Liver (tissue), 3 donors: Measurements from ENCODE around the gene ZNF600.
"Not testable (repeated sequence)": the region's sequence is repeated elsewhere in the genome, so short reads cannot be mapped to it uniquely, and the experiment has no call there.

Source experiments
- CTCF ChIP-seq: fragments of 150-350 bp; IDR thresholded peaks from 2 replicates; pipeline ENCODE4 v1.5.1; 2017; ENCODE audit warnings: improper control_type of control experiment, low read depth, low read length; ENCODE audit not compliant: missing input control
- EGR1 ChIP-seq, 2 donors: IDR thresholded peaks; 2 replicates each; pipeline ENCODE4 v1.6.1; 2016 to 2018; ENCODE audit warnings: antibody characterized with exemption in 2 of 2, low read depth in 2 of 2
- MAX ChIP-seq: IDR thresholded peaks from 2 replicates; pipeline ENCODE4 v1.6.1; 2016; ENCODE audit warnings: antibody characterized with exemption
- RAD21 ChIP-seq, 2 donors: IDR thresholded peaks; 2 replicates each; pipeline ENCODE4 v1.6.1; 2016; ENCODE audit warnings: antibody characterized with exemption in 2 of 2, mild to moderate bottlenecking in 2 of 2
- TAF1 ChIP-seq: conservative IDR thresholded peaks from 2 replicates; pipeline ENCODE4 v1.6.1; 2016; ENCODE audit warnings: antibody characterized with exemption, mild to moderate bottlenecking
- donor health status: healthy.
- donor health status: healthy.

- TF ChIP-seq MAX; CTCF; RAD21 (IDR thresholded peaks at IDR 0.05); TAF1; EGR1 (IDR thresholded peaks at IDR 0.05; ENCODE audit: low read depth in 2 of 2): not testable (repeated sequence)
Observed at GRCh38 chr19:52834289-52834688, 47.7 kb upstream of the ZNF600 start.
